GM12878 (cell line): ENCODE results near the gene ADCY10. TPM values are rescaled to one million over a fixed set of nuclear protein-coding genes. Genes with fewer than 3 reads are reported as not detected.

Source experiments
- ATAC-seq: fragments of 200-7000 bp; cut with Tn5 transposase; 3 replicates; pipeline ENCODE4 v1.9.1; 2020; ENCODE audit warnings: mild to moderate bottlenecking, moderate library complexity
- BruUV-seq: library from RNA; stranded (reverse); fragments of 400-500 nt; replicated peaks from 2 replicates; lab custom pipeline; 2021; lab: Mats Ljungman, UMichigan
- CTCF ChIA-PET: fragments of 300-600 bp; sonication (Branson Sonifier 250); formaldehyde crosslinking; extraction: SDS; loops from one replicate; lab custom pipeline; 2021; ENCODE audit warnings: inconsistent platforms; lab: Yijun Ruan, JAX
- POLR2A ChIA-PET: fragments of 350-600 bp; formaldehyde crosslinking; extraction: SDS; loops from one replicate; lab custom pipeline; 2021; ENCODE audit warnings: inconsistent platforms; lab: Charles Lee
- RAD21 ChIA-PET: fragments of 300-600 bp; sonication (Branson Sonifier 250); formaldehyde crosslinking; loops from one replicate; lab custom pipeline; 2023; ENCODE audit warnings: antibody characterized with exemption; ENCODE audit not compliant: unreplicated experiment; lab: Charles Lee
- SMC1A ChIA-PET: fragments of 300-600 bp; sonication (Branson Sonifier 250); formaldehyde crosslinking; loops from one replicate; lab custom pipeline; 2023; ENCODE audit not compliant: unreplicated experiment, uncharacterized antibody; lab: Charles Lee
- DNase-seq: peaks from one replicate; pipeline ENCODE4 v3.0.0-alpha.2; 2011; ENCODE audit warnings: low read depth, low spot score
- FAIRE-seq: peaks from 3 replicates; lab custom pipeline; 2011; peaks lifted over from hg19 to GRCh38; lab: Jason Lieb, UNC
- H2AFZ ChIP-seq: 2 replicates; pipeline ENCODE4 v1.6.0; 2011; ENCODE audit warnings: low read depth, low read length, control low read depth; ENCODE audit not compliant: control insufficient read depth
- H3K27ac ChIP-seq: 2 replicates; pipeline ENCODE4 v1.5.1; 2011; ENCODE audit warnings: control low read depth; ENCODE audit not compliant: control insufficient read depth, insufficient read depth
- H3K27me3 ChIP-seq, 2 experiments: replicated peaks in 1 of 2; 2 replicates each; pipeline versions ENCODE4 v1.6.0 to v1.6.1; 2011; ENCODE audit warnings: low read length in 1 of 2; ENCODE audit not compliant: control insufficient read depth in 2 of 2, insufficient read depth in 2 of 2
- H3K36me3 ChIP-seq, 2 experiments: 2 replicates each; pipeline ENCODE4 v1.5.1; 2011; ENCODE audit warnings: low read length in 1 of 2; ENCODE audit not compliant: control insufficient read depth in 2 of 2, insufficient read depth in 2 of 2
- H3K4me1 ChIP-seq: 2 replicates; pipeline ENCODE4 v1.6.1; 2011; ENCODE audit warnings: mild to moderate bottlenecking, low read length, moderate library complexity, mixed read lengths; ENCODE audit not compliant: control insufficient read depth, insufficient read depth
- H3K4me2 ChIP-seq: 2 replicates; pipeline ENCODE4 v1.6.0; 2011; ENCODE audit warnings: control low read depth; ENCODE audit not compliant: control insufficient read depth, insufficient read depth
- H3K4me3 ChIP-seq: fragments of 200-600 bp; sonication (generic); 2 replicates; pipeline ENCODE4 v1.5.1; 2016
- H3K79me2 ChIP-seq: 2 replicates; pipeline ENCODE4 v1.6.0; 2011; ENCODE audit warnings: low read length; ENCODE audit not compliant: control insufficient read depth, insufficient read depth
- H3K9ac ChIP-seq: 2 replicates; pipeline ENCODE4 v1.8.0; 2011; ENCODE audit warnings: low read length, control low read depth, mixed read lengths; ENCODE audit not compliant: control insufficient read depth, insufficient read depth
- H3K9me3 ChIP-seq: replicated peaks from 3 replicates; pipeline ENCODE4 v1.5.1; 2011; ENCODE audit warnings: mild to moderate bottlenecking, low read length; ENCODE audit not compliant: control insufficient read depth, insufficient read depth
- H4K20me1 ChIP-seq: 2 replicates; pipeline ENCODE4 v1.6.0; 2011; ENCODE audit not compliant: control insufficient read depth, insufficient read depth
- ASH2L ChIP-seq: fragments of 300-600, 200-600 bp; sonication (generic); IDR thresholded peaks from 2 replicates; pipeline ENCODE4 v1.6.1; 2017; ENCODE audit warnings: low read depth, mild to moderate bottlenecking, borderline replicate concordance
- CEBPZ ChIP-seq: fragments of 150-350 bp; IDR thresholded peaks from 2 replicates; pipeline ENCODE4 v1.6.1; 2016; ENCODE audit warnings: low read depth, low read length
- CHD4 ChIP-seq: fragments of 200-600 bp; sonication (generic); IDR thresholded peaks from 2 replicates; pipeline ENCODE4 v1.6.1; 2016; ENCODE audit warnings: mild to moderate bottlenecking
- EED ChIP-seq: sonication (generic); IDR thresholded peaks from 2 replicates; pipeline ENCODE4 v1.6.1; 2016; ENCODE audit warnings: antibody characterized with exemption, low read depth
- ELK1 ChIP-seq: IDR thresholded peaks from 2 replicates; pipeline ENCODE4 v1.6.1; 2012; ENCODE audit warnings: low read depth, low read length, improper control_type of control experiment
- ETV6 ChIP-seq, 2 experiments: fragments of 450-650 bp in 1 of 2; IDR thresholded peaks in 1 of 2; conservative IDR thresholded peaks in 1 of 2; 2 replicates each; pipeline ENCODE4 v1.6.1; 2014; ENCODE audit warnings: antibody characterized with exemption in 1 of 2, borderline replicate concordance in 1 of 2, low read depth in 1 of 2, mild to moderate bottlenecking in 1 of 2, moderate library complexity in 1 of 2
- FOS ChIP-seq: IDR thresholded peaks from 3 replicates; pipeline ENCODE4 v1.6.1; 2011; ENCODE audit warnings: borderline replicate concordance; ENCODE audit not compliant: insufficient read length; ENCODE audit errors: extremely low read depth
- FOXK2 ChIP-seq: fragments of 450-650 bp; IDR thresholded peaks from 2 replicates; pipeline ENCODE4 v1.6.1; 2017; ENCODE audit warnings: mild to moderate bottlenecking, moderate library complexity
- IRF5 ChIP-seq: fragments of 450-650 bp; IDR thresholded peaks from 2 replicates; pipeline ENCODE4 v1.6.1; 2017; ENCODE audit warnings: borderline replicate concordance
- JUND ChIP-seq: IDR thresholded peaks from 2 replicates; pipeline ENCODE4 v1.6.1; 2012; ENCODE audit warnings: low read depth, mild to moderate bottlenecking, low read length, improper control_type of control experiment, moderate library complexity
- KLF5 ChIP-seq: fragments of 450-650 bp; IDR thresholded peaks from 2 replicates; pipeline ENCODE4 v1.6.1; 2014; ENCODE audit warnings: mild to moderate bottlenecking; ENCODE audit not compliant: partially characterized antibody
- RBBP5 ChIP-seq: fragments of 200-600 bp; sonication (generic); conservative IDR thresholded peaks from 2 replicates; pipeline ENCODE4 v1.6.1; 2016
- SREBF2 ChIP-seq: IDR thresholded peaks from 2 replicates; pipeline ENCODE4 v1.6.1; 2012; ENCODE audit warnings: mild to moderate bottlenecking, low read length
- ZNF207 ChIP-seq: fragments of 450-650 bp; IDR thresholded peaks from 2 replicates; pipeline ENCODE4 v1.6.1; 2014; ENCODE audit warnings: antibody characterized with exemption, mild to moderate bottlenecking, borderline replicate concordance
- ZNF384 ChIP-seq: IDR thresholded peaks from 2 replicates; pipeline ENCODE4 v1.6.1; 2012; ENCODE audit warnings: low read depth, mild to moderate bottlenecking, low read length, improper control_type of control experiment, borderline replicate concordance
- ZSCAN29 ChIP-seq: fragments of 450-650 bp; IDR thresholded peaks from 2 replicates; pipeline ENCODE4 v1.6.1; 2017; ENCODE audit warnings: mild to moderate bottlenecking, moderate library complexity
- WGBS: methylation state at CpG from one replicate; pipeline ENCODE4 v1.1.6; 2016; ENCODE audit warnings: low lambda C conversion rate; ENCODE audit not compliant: insufficient replicate concordance, insufficient coverage; ENCODE audit errors: missing lambda C conversion rate; 5-methylcytosine and 5-hydroxymethylcytosine counted together
- in situ Hi-C: fragments of 300-500 bp; cut with MboI; formaldehyde crosslinking; loops from 9 replicates; pipeline ENCODE4 v1.14.3; 2018; ENCODE audit warnings: mixed read lengths
- intact Hi-C: fragments of 100-400 bp; cut with micrococcal nuclease; formaldehyde crosslinking; loops from one replicate; pipeline ENCODE4 v1.14.2; 2022; ENCODE audit not compliant: unreplicated experiment
- polyA plus RNA-seq, 11 experiments: library from polyadenylated mRNA; depleted of rRNA in 4 of 11; unstranded in 6 of 11; stranded (reverse) in 5 of 11; fragments of >200 nt; fragmentation: Nextera tagmentation in 4 of 11; fragmentation: Illumina TruSeq in 1 of 11; extraction: Ambion mirVana in 4 of 11; extraction: Trizol in 1 of 11; gene quantifications; 1 replicate in 1 of 11; 2 replicates in 10 of 11; pipeline versions ENCODE4 v1.2.1 to v1.2.3, GENCODE V29; 2011 to 2016; ENCODE audit warnings: inconsistent platforms in 2 of 11, missing spikeins in 2 of 11, low read depth in 1 of 11
- total RNA-seq, 4 experiments: library from RNA; depleted of rRNA in 3 of 4; stranded (reverse); fragments of >200 nt in 3 of 4; fragmentation: Illumina TruSeq in 1 of 4; extraction: Trizol in 1 of 4; gene quantifications; 2 replicates each; pipeline versions ENCODE4 v1.2.1 to v1.2.3, GENCODE V29; 2013 to 2021
- TF ChIP-seq, protein P1 (sequence below): IDR thresholded peaks from 2 replicates; pipeline ENCODE4 v1.6.1; 2012; ENCODE audit warnings: low read depth, low read length, improper control_type of control experiment

ADCY10 gene
- total and polyA plus RNA-seq, 10 of the 15 experiments (the other 5 are each of a cell fraction or from before 2014, with no cell fraction given), result 0.13 to 0.22 TPM; not detected in 8

- 11% methylated on average over 4 of the region's 4 CpGs for WGBS
- BruUV-seq, result no TSS peak
- no peaks in the 10 kb centered on the region for H3K9me3 ChIP-seq
- H3K4me3 ChIP-seq, result peak overlapping the region; percentile 78
- peaks cover 70% of the 10 kb centered on the region for H3K79me2 ChIP-seq
- FAIRE-seq (no peak), ATAC-seq (no peak; the same call in 2 of the 3 replicates), DNase-seq (no peak)
- H3K4me2 ChIP-seq, result peak overlapping the region; percentile 75
- H4K20me1 ChIP-seq, result no peaks in the 10 kb centered on the region
- RAD21 ChIA-PET, result interaction anchor here (0.5 to 2.4 kb wide), 7 partner anchors 100 to 291 kb away, joined by 3 to 11 read pairs (median 3); partner anchors contain the start of genes MPZL1 and SFT2D2
- CTCF ChIA-PET, result interaction anchor here (0.9 to 2.1 kb wide), 8 partner anchors 11 to 148 kb away, joined by 3 to 13 read pairs (median 4); partner anchors contain the start of gene ADCY10
- SMC1A ChIA-PET, result interaction anchor here (0.6 to 2.5 kb wide), 11 partner anchors 10 to 303 kb away, joined by 3 to 11 read pairs (median 3); no protein-coding TSS in a partner anchor
- no peaks in the 10 kb centered on the region for H3K4me1 ChIP-seq
- in situ Hi-C loops, result loop anchor here (5.0 kb wide), 1 partner anchor 217 kb away; no protein-coding TSS in a partner anchor
- POLR2A ChIA-PET, result interaction anchor here (0.5 to 2.1 kb wide), 4 partner anchors 11 to 1221 kb away, joined by 3 to 8 read pairs (median 5); partner anchors contain the start of gene SFT2D2
- H3K36me3 ChIP-seq, result no peaks in the 10 kb centered on the region
- peak overlapping the region; percentile 99 for H3K27ac ChIP-seq
- H2AFZ ChIP-seq, result peak overlapping the region; percentile 94
- H3K27me3 ChIP-seq, result no peaks in the 10 kb centered on the region
- intact Hi-C loops, result loop anchor here (5.0 to 10.0 kb wide), 3 partner anchors 132 to 330 kb away; partner anchors contain the start of gene TIPRL
- H3K9ac ChIP-seq, result peak overlapping the region; percentile 96
- TF ChIP-seq JUND (no peak), KLF5 (no peak), ZSCAN29 (no peak), RBBP5 (no peak), ETV6 (conservative IDR thresholded peaks at IDR 0.05 in 1 of 2, IDR thresholded peaks at IDR 0.05 in 1 of 2; ENCODE audit: borderline replicate concordance in 1 of 2, low read depth in 1 of 2) (no peak), IRF5 (no peak), CHD4 (no peak), SREBF2 (no peak), ASH2L (no peak), ELK1 (no peak), EED (no peak), ZNF384 (no peak), FOS (no peak), FOXK2 (no peak), ZNF207 (no peak), CEBPZ (no peak)
- TF ChIP-seq, protein P1, sequence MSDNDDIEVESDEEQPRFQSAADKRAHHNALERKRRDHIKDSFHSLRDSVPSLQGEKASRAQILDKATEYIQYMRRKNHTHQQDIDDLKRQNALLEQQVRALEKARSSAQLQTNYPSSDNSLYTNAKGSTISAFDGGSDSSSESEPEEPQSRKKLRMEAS, result no peak
Measured at GRCh38 chr1:167934426-167935215, 20.7 kb upstream of the ADCY10 start.
